ENCODE measurements around the gene SPAG6.

DNA sequence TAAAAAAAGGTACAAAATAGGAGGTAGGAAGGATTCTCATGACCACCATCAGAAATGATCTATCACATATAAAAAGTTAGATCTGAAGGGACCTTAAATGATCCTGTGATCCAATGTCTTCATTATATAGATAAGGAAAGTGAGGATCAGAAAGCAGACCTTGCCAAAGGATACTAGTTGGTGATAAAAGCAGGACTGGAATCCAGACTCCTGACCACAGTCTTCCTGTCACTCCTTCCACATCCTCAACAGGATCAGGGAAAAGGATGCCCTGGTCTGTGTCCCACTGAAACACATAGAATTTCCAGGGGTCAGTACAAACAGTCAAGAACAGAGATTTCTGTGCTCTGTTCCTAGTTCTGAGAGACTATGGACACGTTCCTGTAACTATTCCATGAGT, 97.2 kb downstream of the SPAG6 start:
- TF ChIP-seq, protein P1, sequence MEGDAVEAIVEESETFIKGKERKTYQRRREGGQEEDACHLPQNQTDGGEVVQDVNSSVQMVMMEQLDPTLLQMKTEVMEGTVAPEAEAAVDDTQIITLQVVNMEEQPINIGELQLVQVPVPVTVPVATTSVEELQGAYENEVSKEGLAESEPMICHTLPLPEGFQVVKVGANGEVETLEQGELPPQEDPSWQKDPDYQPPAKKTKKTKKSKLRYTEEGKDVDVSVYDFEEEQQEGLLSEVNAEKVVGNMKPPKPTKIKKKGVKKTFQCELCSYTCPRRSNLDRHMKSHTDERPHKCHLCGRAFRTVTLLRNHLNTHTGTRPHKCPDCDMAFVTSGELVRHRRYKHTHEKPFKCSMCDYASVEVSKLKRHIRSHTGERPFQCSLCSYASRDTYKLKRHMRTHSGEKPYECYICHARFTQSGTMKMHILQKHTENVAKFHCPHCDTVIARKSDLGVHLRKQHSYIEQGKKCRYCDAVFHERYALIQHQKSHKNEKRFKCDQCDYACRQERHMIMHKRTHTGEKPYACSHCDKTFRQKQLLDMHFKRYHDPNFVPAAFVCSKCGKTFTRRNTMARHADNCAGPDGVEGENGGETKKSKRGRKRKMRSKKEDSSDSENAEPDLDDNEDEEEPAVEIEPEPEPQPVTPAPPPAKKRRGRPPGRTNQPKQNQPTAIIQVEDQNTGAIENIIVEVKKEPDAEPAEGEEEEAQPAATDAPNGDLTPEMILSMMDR (IDR thresholded peaks at IDR 0.05; ENCODE audit: insufficient read depth, low read length, poor library complexity, severe bottlenecking): no peak
- no peak for TF ChIP-seq EZH2phosphoT487 (conservative IDR thresholded peaks at IDR 0.05; ENCODE audit: low read length)

Measured in SU-DHL-6 (cell line).